ENCODE results near the gene KIR3DL2.

Gene KIR3DL2

GRCh38 chr19:54871696-54872095 is 21.5 kb downstream of the KIR3DL2 start:
- no peak for DNase-seq (ENCODE audit: low read depth)
- no peak overlapping the region for H3K4me3 ChIP-seq (ENCODE audit: control insufficient read depth, low read depth, low read length)
- no peak for TF ChIP-seq CTCF (conservative IDR thresholded peaks at IDR 0.05; ENCODE audit: control insufficient read depth, insufficient read depth, low read depth, low read length)

- H3K4me3 ChIP-seq (ENCODE audit: control insufficient read depth, low read depth, low read length) = no peak within 1 kb of the TSS
- DNase-seq (ENCODE audit: low read depth) = no peak
- no peak for TF ChIP-seq CTCF (conservative IDR thresholded peaks at IDR 0.05; ENCODE audit: control insufficient read depth, insufficient read depth, low read depth, low read length)
Measured at GRCh38 chr19:54873990-54874389, 23.7 kb downstream of the KIR3DL2 start, which contains the start of gene FCAR. Gene FCAR, plus strand, starts transcription at chr19:54874235. Its CDS starts 55 bp downstream, at chr19:54874290.

- no peak overlapping the region for H3K4me3 ChIP-seq (ENCODE audit: control insufficient read depth, low read depth, low read length)
- DNase-seq (ENCODE audit: low read depth) = no peak
- no peak for TF ChIP-seq CTCF (conservative IDR thresholded peaks at IDR 0.05; ENCODE audit: control insufficient read depth, insufficient read depth, low read depth, low read length)
Measured at GRCh38 chr19:54875506-54875905, 25.3 kb downstream of the KIR3DL2 start.

- H3K4me3 ChIP-seq (ENCODE audit: control insufficient read depth, low read depth, low read length) = no peak overlapping the region
- TF ChIP-seq CTCF (conservative IDR thresholded peaks at IDR 0.05; ENCODE audit: control insufficient read depth, insufficient read depth, low read depth, low read length) = no peak
- no peak for DNase-seq (ENCODE audit: low read depth)
Measured at GRCh38 chr19:54877471-54877870, 27.2 kb downstream of the KIR3DL2 start.

- no peak for TF ChIP-seq CTCF (conservative IDR thresholded peaks at IDR 0.05; ENCODE audit: control insufficient read depth, insufficient read depth, low read depth, low read length)
- no peak for DNase-seq (ENCODE audit: low read depth)
- H3K4me3 ChIP-seq (ENCODE audit: control insufficient read depth, low read depth, low read length) = no peak overlapping the region
Measured at GRCh38 chr19:54881884-54882283, 31.6 kb downstream of the KIR3DL2 start.

GRCh38 chr19:54882758-54883157 is 32.5 kb downstream of the KIR3DL2 start:
- no peak overlapping the region for H3K4me3 ChIP-seq (ENCODE audit: control insufficient read depth, low read depth, low read length)

More at GRCh38 chr19:54882758-54883157, 32.5 kb downstream of the KIR3DL2 start:
- TF ChIP-seq CTCF (conservative IDR thresholded peaks at IDR 0.05; ENCODE audit: control insufficient read depth, insufficient read depth, low read depth, low read length) = no peak
- no peak for DNase-seq (ENCODE audit: low read depth)
